Activated CD4-positive, alpha-beta T cell treated with anti-CD3 and anti-CD28 coated beads, Interleukin-2, amount 50 U/mL, for 48 hours (primary cell): ENCODE measurements around the gene GOLPH3L.
"Not testable (repeated sequence)": the region's sequence is repeated elsewhere in the genome, so short reads cannot be mapped to it uniquely, and the experiment has no call there.

Experiments used
- DNase-seq, 2 experiments: peaks; one replicate each; pipeline ENCODE4 v3.0.0-alpha.2; 2020

The GOLPH3L gene

GRCh38 chr1:150613061-150613920 lies 83.7 kb downstream of the GOLPH3L start:
- peak; percentile 49 to 60 for DNase-seq

- DNase-seq, result no peak
Measured at GRCh38 chr1:150612014-150612345, 85.0 kb downstream of the GOLPH3L start.

- no peak for DNase-seq
Measured at GRCh38 chr1:150610576-150610975, 86.4 kb downstream of the GOLPH3L start.

- no peak for DNase-seq
Measured at GRCh38 chr1:150609732-150610131, 87.2 kb downstream of the GOLPH3L start.

- DNase-seq, result no peak
Measured at GRCh38 chr1:150606463-150607142, 90.4 kb downstream of the GOLPH3L start.

GRCh38 chr1:150605451-150605731 lies 91.6 kb downstream of the GOLPH3L start:
- DNase-seq, result not testable (repeated sequence)

GRCh38 chr1:150604226-150604588 lies 92.7 kb downstream of the GOLPH3L start:
- no peak for DNase-seq

- DNase-seq, result no peak
Measured at GRCh38 chr1:150603711-150604110, 93.2 kb downstream of the GOLPH3L start.

- DNase-seq, result not testable (repeated sequence)
Measured at GRCh38 chr1:150602372-150602771, 94.6 kb downstream of the GOLPH3L start.

GRCh38 chr1:150601540-150601939 lies 95.4 kb downstream of the GOLPH3L start:
- DNase-seq, result no peak

- DNase-seq, result not testable (repeated sequence)
Measured at GRCh38 chr1:150598346-150598745, 98.6 kb downstream of the GOLPH3L start.

- DNase-seq, result no peak
Measured at GRCh38 chr1:150596976-150597375, 100.0 kb downstream of the GOLPH3L start.
